NB4 (cell line): ENCODE measurements around the gene KCNJ13.

ENCODE experiments used
- DNase-seq: peaks from one replicate; pipeline ENCODE4 v3.0.0; 2010; ENCODE audit warnings: low read depth
- H3K4me3 ChIP-seq: one replicate; pipeline ENCODE4 v1.5.1; 2011; ENCODE audit warnings: mild to moderate bottlenecking, low read depth, low read length, moderate library complexity
- CTCF ChIP-seq: IDR thresholded peaks from one replicate; pipeline ENCODE4 v1.5.1; 2012; ENCODE audit warnings: low read depth, low read length
- MAX ChIP-seq: IDR thresholded peaks from 2 replicates; pipeline ENCODE4 v1.6.1; 2011; ENCODE audit warnings: low read depth, low read length
- MYC ChIP-seq: IDR thresholded peaks from 2 replicates; pipeline ENCODE4 v1.6.1; 2011; ENCODE audit warnings: low read depth, low read length
- POLR2A ChIP-seq: IDR thresholded peaks from 2 replicates; pipeline ENCODE4 v1.6.1; 2011; ENCODE audit warnings: mild to moderate bottlenecking; ENCODE audit not compliant: insufficient read length; ENCODE audit errors: extremely low read depth

The KCNJ13 gene

GRCh38 chr2:232767866-232768265 is 8.5 kb downstream of the KCNJ13 start:
- no peak for DNase-seq
- no peak overlapping the region for H3K4me3 ChIP-seq

DNA sequence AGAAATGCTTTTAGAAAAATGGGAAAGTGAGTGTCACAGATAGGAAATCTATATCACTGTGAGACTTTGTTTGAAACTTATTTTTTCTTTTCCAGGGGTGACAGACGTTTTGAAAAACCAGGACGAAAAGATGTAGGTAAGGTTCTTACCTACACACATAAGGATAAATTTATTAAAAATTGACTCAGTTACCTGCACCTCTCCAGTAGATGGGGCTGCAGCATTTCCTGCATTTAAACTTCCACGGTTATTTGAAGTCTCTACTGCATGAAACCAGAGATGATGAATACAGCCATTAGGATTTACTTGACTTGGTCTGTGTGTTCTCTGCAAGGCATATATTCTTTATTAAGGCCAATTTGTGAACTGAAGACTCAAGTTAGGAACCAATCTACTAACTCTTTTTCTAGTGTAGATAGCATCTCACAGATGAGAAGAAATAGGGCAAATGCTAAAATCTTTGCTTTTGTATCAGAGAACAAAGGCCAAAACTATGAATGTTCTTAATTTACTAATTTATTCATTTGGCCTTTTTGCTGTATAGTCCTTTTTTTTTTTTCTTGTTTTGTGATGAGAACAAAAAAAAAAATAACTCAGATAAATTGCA is 15.0 kb downstream of the KCNJ13 start:
- DNase-seq = peak; percentile 50
- no peak for TF ChIP-seq CTCF

More at GRCh38 chr2:232767866-232768265, 8.5 kb downstream of the KCNJ13 start:
- TF ChIP-seq POLR2A = no peak
- no peak for TF ChIP-seq CTCF
- no peak for TF ChIP-seq MAX
- no peak for TF ChIP-seq MYC

DNA sequence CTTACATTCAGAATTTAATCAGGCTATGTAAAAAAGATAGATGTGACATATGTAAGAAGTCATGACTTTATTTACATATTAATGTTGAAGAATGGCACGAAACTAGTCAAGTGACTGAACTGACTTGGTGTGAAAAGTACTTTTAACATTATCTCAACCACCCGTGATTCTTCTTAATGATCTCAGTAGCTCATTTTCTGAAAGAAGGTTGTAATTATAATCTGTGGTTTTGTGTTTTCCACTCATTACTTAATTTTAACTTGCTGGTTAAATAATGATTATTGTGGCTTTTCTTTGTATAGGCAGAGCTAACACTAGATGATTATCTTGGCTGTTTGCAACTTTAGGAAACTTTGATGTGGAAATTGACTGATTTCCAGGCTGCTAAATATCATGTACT is 18.5 kb downstream of the KCNJ13 start:
- no peak for DNase-seq
- no peak overlapping the region for H3K4me3 ChIP-seq
- no peak for TF ChIP-seq MYC
- TF ChIP-seq MAX = no peak
- no peak for TF ChIP-seq POLR2A
- no peak for TF ChIP-seq CTCF

More for the DNA sequence above, 15.0 kb downstream of the KCNJ13 start:
- H3K4me3 ChIP-seq = no peak overlapping the region

DNA sequence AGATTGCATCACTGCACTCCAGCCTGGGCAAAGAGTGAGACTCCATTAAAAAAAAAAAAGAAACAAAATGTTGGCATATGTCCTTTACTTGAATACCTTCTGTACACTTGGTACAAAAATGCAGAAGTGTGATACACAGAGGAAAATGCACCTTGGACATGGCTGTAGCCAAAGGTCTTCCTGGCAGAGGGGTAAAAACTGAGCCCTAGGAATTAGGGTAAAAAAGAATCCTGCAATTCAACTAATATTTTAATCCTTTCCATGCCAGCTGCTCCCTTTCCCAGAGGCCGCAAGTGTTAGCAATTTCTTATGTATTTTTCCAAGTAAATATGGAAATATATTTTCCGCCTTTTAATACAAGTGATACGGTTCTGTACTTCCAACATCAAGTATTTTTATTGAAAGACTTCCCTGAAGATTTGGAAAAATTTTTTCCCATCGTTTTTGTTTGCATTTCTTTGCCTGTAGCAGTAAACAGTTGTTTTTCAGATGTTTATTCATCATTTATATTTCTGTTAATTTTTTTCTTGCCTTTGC is 26.2 kb downstream of the KCNJ13 start:
- no peak for TF ChIP-seq MYC
- no peak for TF ChIP-seq MAX
- DNase-seq = no peak
- H3K4me3 ChIP-seq = no peak overlapping the region

GRCh38 chr2:232749331-232749730 is 27.0 kb downstream of the KCNJ13 start:
- TF ChIP-seq CTCF (no peak), MYC (no peak), POLR2A (no peak), MAX (no peak)
- DNase-seq = no peak
- no peak overlapping the region for H3K4me3 ChIP-seq

- DNase-seq = no peak
- no peak for TF ChIP-seq CTCF
- TF ChIP-seq MYC = no peak
- no peak for TF ChIP-seq MAX
- no peak overlapping the region for H3K4me3 ChIP-seq
Observed at GRCh38 chr2:232748038-232748437, 28.3 kb downstream of the KCNJ13 start.
